GM12891 (cell line): ENCODE results near the gene PRKACG. TPM values are rescaled to one million over a fixed set of nuclear protein-coding genes. Genes with fewer than 3 reads are reported as not detected.
"Not testable (repeated sequence)": the region's sequence is repeated elsewhere in the genome, so short reads cannot be mapped to it uniquely, and the experiment has no call there.

Source experiments
- DNase-seq: peaks from one replicate; pipeline ENCODE4 v3.0.0; 2011; ENCODE audit warnings: low spot score; ENCODE audit not compliant: insufficient read length
- FAIRE-seq: peaks from 2 replicates; lab custom pipeline; 2011; peaks lifted over from hg19 to GRCh38; lab: Jason Lieb, UNC
- PAX5 ChIP-seq: IDR thresholded peaks from 2 replicates; pipeline ENCODE4 v1.6.1; 2011; ENCODE audit warnings: low read length, moderate library complexity, mild to moderate bottlenecking; ENCODE audit not compliant: insufficient read depth, severe bottlenecking
- POLR2A ChIP-seq: IDR thresholded peaks from 2 replicates; pipeline ENCODE4 v1.6.1; 2011; ENCODE audit warnings: low read depth, low read length, control low read depth
- POLR2AphosphoS5 ChIP-seq: IDR thresholded peaks from 2 replicates; pipeline ENCODE4 v1.6.1; 2011; ENCODE audit warnings: low read depth, low read length, control low read depth
- POU2F2 ChIP-seq: IDR thresholded peaks from 2 replicates; pipeline ENCODE4 v1.6.1; 2011; ENCODE audit warnings: low read depth, mild to moderate bottlenecking, control low read depth, low read length, moderate library complexity
- SPI1 ChIP-seq: IDR thresholded peaks from 2 replicates; pipeline ENCODE4 v1.6.1; 2011; ENCODE audit warnings: low read depth, low read length, control low read depth
- TAF1 ChIP-seq: IDR thresholded peaks from 2 replicates; pipeline ENCODE4 v1.6.1; 2011; ENCODE audit warnings: low read depth, low read length, control low read depth
- polyA plus RNA-seq: library from polyadenylated mRNA; unstranded; fragments of >200 nt; gene quantifications from one replicate; pipeline ENCODE4 v1.2.1, GENCODE V29; 2012; ENCODE audit warnings: low read depth, missing spikeins, inconsistent platforms; ENCODE audit not compliant: missing spikeins

Gene PRKACG
- polyA plus RNA-seq = not detected

DNA sequence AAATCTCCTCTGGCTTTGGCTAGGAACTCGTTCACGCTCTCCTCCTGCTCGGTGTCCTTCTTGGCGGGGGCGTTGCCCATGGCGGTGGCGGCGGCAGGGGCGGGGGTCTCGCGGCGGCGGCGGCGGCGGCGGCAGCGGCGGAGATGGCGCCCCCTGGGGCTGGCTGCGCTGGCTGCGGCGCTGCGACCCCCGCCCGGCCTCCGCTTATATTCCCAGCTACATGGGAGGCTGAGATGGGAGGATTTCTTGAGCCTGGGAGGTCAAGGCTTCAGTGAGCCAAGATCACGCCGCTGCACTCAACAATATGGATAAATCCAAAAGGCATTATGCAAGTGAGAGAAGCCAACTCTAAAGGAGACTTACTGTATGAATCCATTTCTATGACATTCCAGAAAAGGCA lies at the start of gene PRKACG:
TSS of gene PRKACG (minus strand) at position 101 of the 400 bp plus-strand sequence. CDS start at position 80, 21 bp downstream.
- no peak for FAIRE-seq
- no peak for DNase-seq
- TF ChIP-seq POLR2AphosphoS5 (no peak), POLR2A (no peak), POU2F2 (no peak), SPI1 (no peak), TAF1 (no peak), PAX5 (no peak)

DNA sequence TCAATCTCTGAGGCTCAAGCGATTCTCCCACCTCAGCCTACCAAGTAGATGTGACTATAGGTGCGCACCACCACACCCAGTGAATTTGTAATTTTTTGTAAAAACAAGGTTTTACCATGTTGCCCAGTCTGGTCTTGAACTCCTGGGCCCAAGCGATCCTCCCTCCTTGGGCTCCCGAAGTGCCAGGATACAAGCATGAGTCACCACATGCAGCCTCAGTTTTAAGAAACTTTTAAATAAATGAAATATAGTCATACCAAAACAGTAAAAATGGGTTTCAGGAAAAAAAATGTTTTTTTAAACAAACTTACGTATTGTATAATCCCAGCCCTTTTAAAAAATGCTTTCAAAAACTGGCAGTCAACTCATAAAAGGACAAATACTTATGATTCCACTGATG lies 48.3 kb upstream of the PRKACG start:
- no peak for TF ChIP-seq POLR2AphosphoS5
- no peak for TF ChIP-seq PAX5
- TF ChIP-seq TAF1 = no peak
- FAIRE-seq = no peak
- no peak for DNase-seq

DNA sequence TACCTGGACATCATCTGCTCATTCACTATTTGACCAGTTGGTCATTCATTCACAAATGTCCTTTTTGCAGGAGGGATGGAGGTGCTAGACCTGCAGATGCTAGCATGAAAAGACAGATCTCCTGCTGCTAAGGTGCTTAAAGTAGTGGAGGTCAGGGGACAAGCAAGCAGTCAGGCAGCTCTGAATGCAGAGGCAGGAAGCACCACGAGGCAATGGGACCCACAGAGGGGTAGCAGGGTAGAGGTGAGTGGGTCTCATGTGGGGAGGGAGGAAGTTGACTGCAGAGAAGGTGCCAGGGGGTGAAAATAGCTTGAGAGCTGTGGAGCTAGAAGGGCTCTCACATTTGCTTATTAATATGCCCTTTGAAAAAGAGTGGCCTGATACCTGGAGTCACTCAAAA lies 46.9 kb upstream of the PRKACG start:
- DNase-seq (no peak), FAIRE-seq (no peak)
- TF ChIP-seq TAF1 (no peak), POLR2A (no peak), SPI1 (no peak), POU2F2 (no peak), PAX5 (no peak), POLR2AphosphoS5 (no peak)

DNA sequence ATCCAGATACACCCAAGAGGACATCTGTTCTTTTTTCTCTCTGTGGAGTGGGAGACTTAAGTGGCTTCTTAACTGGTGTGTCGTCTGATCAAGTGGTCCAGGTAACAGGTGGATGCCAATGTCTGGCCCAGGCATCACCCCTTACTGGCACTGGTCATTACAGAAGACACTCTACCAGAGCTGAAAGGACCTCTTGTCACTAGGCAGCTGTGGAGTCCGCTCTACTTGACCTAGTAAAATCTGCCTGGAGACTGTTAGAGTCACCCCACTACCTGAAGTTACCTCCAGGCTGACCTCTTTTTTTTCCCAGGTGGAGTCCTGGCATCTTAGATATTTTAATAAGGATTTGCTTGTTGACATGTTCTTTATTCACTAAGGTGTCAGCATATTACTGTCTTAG lies 44.2 kb upstream of the PRKACG start:
- TF ChIP-seq POLR2AphosphoS5 (no peak), TAF1 (no peak), POLR2A (no peak), PAX5 (no peak), SPI1 (no peak), POU2F2 (no peak)
- no peak for DNase-seq
- FAIRE-seq = no peak

GRCh38 chr9:69056191-69056815 lies 42.4 kb upstream of the PRKACG start:
- DNase-seq (no peak), FAIRE-seq (no peak)
- no peak for TF ChIP-seq POLR2AphosphoS5
- TF ChIP-seq SPI1 = no peak
- TF ChIP-seq TAF1 = no peak
- no peak for TF ChIP-seq POLR2A
- no peak for TF ChIP-seq POU2F2
- TF ChIP-seq PAX5 = no peak

DNA sequence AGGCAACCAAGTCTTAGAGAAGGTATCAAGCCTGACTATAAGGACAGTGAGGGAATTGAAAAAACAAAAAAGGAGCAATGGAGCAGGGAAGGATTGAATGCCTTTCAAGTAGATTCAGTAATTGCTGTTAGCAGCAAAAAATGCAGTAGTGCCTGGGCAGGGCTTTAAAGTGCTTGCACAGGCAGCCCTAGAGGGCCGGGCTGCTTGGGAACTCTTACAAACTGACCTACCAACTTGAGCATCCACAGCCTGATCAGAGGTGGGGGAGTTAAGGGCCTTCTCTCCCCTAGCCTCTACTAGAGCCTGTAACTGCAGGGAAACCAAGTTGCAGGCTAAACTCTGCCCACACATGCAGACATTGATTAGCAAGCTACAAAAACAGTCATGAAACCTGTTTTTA lies 41.1 kb upstream of the PRKACG start:
- DNase-seq (no peak), FAIRE-seq (no peak)
- TF ChIP-seq POU2F2 (no peak), SPI1 (no peak), PAX5 (no peak), POLR2AphosphoS5 (no peak), POLR2A (no peak), TAF1 (no peak)

DNA sequence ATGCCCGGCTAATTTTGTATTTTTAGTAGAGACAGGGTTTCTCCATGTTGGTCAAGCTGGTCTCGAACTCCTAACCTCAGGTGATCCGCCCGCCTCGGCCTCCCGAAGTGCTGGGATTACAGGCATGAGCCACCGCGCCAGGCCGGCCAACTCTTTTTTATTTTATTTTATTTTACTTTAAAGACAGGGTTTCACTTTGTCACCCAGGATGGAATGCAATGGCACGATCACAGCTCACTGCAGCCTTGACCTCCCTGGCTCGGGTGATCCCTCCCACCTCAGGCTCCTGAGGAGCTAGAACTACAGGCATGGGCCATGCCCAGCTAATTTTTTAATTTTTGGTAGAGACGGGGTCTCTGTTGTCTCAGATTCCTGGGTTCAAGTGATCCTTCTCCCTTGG lies 37.0 kb upstream of the PRKACG start:
- not testable (repeated sequence) for DNase-seq, FAIRE-seq

DNA sequence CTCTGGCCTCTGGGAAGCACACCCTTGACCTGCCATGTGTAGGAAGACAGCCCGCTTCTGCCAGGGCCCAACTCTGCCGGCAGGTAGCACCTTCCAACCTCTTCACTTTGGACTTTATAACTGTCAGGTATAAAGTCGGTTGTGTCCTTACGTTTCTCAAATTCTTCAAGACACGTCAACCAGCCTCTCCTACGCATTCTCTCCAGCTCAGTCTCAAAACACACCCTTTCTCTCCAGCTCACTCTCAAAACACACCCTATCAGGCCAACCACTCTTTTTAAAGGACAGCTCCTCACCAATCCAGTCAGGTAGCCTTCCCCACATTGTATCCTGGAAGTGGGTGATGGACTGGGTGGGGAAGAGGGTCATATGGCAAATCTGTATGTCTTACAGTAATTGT lies 35.2 kb upstream of the PRKACG start:
- no peak for DNase-seq
- TF ChIP-seq SPI1 (no peak), POLR2A (no peak), PAX5 (no peak), TAF1 (no peak), POLR2AphosphoS5 (no peak)
- no peak for FAIRE-seq

- no peak for DNase-seq
- FAIRE-seq = no peak
- TF ChIP-seq POU2F2 (no peak), POLR2AphosphoS5 (no peak), PAX5 (no peak), SPI1 (no peak), POLR2A (no peak), TAF1 (no peak)
Measured at GRCh38 chr9:69047371-69047770, 33.5 kb upstream of the PRKACG start.

GRCh38 chr9:69046723-69047122 lies 32.8 kb upstream of the PRKACG start:
- TF ChIP-seq POLR2A (no peak), TAF1 (no peak), SPI1 (no peak), PAX5 (no peak), POLR2AphosphoS5 (no peak), POU2F2 (no peak)
- no peak for DNase-seq
- FAIRE-seq = no peak
